HG02763 (cell line): ENCODE results near the gene UBE2QL1.

Experiments
- ATAC-seq: cut with Tn5 transposase; IDR thresholded peaks from one replicate; pipeline ENCODE4 v1.9.1; 2021; ENCODE audit warnings: mild to moderate bottlenecking, moderate library complexity; ENCODE audit not compliant: unreplicated experiment

UBE2QL1 gene, protein sequence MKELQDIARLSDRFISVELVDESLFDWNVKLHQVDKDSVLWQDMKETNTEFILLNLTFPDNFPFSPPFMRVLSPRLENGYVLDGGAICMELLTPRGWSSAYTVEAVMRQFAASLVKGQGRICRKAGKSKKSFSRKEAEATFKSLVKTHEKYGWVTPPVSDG

DNA sequence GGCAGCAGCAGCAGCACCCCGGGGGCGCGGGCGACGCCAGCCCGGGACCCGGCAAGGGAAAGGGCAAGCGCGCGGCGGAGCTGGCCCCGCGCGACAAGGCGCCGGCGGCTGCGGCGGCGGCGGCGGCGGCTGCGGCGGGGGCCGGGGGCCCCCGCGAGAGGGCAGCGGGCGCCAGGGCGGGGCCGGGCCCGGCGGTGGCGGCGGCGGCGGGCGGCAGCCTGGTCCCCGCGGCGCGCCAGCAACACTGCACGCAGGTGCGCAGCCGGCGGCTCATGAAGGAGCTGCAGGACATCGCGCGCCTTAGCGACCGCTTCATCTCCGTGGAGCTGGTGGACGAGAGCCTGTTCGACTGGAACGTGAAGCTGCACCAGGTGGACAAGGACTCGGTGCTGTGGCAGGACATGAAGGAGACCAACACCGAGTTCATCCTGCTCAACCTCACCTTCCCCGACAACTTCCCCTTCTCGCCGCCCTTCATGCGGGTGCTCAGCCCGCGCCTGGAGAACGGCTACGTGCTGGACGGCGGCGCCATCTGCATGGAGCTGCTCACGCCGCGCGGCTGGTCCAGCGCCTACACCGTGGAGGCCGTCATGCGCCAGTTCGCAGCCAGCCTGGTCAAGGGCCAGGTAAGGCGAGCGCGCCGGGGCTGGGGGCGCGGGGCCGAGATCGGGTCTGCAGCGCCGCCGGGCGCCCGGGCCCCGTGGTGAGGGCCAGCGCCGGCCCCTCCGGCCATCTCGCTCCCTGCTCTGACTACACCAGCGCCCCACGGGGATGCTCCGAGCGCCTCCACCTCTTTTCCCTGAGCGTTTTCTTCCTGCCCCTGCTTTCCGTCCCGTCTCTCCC is at the start of gene UBE2QL1:
UBE2QL1 (plus strand) TSS at position 238 of the 843 bp plus-strand sequence; CDS start at position 273, 35 bp downstream.
- ATAC-seq: peak; percentile 46

DNA sequence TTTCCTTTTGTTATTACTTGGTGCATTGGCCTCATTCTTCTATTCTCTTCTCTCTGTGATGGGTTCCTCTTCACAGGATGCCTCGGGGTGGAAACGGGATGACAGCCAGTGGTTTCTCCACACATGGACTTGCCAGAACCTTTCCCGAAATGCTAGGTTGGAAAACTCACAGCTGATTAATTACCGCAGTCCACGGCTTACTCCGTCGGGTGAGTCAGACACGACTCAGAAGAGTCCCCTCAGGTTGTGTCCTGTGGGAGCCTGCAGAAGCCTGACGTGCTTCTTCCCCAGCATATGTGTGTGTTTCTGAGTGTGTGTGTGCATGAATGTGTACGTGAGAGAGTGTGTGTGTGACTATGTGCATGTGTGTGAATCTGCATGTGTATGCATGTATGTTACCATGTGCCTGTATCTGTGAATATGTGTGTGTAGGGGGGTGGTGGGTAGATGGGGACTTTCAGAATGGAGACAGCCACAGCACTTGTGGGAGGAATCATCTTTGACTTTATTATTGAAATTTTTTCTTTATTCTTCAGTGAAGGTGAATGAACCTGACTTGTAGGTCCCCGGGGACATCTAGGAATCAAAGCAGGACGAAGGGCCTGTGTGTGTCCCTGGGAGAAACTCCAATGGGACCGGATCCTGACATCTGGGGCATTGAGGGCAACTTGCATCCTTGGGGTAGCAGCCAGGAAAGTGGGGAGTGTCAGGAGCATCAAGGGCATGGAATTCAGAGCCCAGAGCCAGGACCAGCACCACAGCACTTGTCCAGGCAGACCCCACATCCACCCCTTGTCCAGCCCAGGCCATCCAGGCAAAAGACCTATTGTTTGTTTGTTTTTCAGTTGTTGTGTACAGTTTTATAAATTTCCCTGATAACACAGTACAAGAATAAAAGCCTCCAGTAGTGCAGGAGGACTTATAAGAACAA is 48.4 kb upstream of the UBE2QL1 start:
- no peak for ATAC-seq

DNA sequence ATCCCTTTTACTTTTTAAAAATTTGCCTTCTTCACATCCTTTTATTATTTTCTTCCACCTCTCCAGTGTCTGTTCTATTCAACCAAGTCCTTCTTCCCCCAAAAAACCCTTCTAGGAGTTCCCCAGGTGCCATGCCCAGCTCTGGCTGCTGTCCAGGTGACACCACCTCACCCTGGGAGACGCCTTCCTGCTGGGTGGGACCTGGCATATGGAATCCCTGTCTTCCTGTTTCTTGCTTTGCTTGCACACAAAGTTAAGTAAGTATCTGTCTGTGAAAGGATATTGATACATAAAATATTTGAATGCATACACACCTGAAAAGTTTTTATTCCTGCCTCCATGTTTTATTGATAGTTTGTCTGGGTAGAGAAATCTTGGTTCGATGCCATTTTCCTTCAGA is 47.2 kb upstream of the UBE2QL1 start:
- ATAC-seq: no peak

DNA sequence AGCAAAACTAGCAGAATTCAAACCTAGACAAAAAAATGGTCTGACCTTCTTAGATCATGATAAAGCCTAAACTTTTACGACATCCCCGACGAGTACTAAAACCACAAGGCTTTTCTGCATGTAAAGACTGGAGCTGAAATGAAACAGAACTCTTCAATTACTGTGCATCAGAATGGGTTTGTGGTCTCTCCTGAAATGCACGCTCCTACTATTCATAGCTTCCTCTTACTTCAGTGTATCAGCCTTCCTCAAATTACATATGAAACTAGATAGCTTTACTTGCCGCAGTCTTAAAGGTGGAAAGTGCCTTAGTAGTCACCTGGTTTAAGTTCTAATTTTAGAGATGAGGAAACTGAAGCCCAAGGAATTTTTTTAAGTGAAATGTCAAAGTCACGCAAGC is 45.7 kb upstream of the UBE2QL1 start:
- ATAC-seq: no peak

DNA sequence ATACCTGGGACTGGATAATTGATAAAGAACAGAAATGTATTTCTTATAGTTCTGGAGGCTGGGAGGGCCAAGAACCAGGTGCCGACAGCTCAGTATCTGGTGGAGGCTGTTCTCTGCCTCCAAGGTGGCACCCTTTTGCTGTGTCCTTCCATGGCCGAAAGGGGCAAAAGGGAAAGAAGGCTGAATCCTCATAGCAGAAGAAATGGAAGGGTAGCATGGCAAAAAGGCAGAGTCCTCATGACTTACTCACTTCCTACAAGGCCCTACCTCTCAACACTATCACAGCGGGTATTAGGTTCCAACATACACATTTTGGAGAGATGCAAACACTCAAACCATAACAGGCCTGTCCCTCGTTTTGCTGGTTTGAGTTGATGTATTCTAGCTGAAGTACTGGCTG is 45.2 kb upstream of the UBE2QL1 start:
- ATAC-seq: no peak

DNA sequence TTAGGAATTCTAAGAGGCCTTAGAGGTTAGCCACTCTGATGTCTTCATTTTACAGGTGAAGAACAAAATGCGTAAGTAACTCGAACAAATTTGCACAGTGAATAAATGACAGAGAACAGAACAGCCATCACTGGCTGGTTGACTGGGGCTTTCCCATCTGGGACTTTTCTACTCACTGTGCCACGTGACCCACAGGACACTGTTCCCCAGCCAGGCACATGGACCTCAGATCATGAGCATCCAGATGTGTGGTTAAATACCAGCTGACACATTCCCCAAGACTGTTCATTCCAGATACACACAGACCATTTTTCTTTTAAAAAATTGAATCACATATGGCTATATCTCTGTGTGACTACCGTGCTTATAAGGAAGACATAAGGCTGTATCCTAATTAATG is 44.5 kb upstream of the UBE2QL1 start:
- ATAC-seq: no peak

DNA sequence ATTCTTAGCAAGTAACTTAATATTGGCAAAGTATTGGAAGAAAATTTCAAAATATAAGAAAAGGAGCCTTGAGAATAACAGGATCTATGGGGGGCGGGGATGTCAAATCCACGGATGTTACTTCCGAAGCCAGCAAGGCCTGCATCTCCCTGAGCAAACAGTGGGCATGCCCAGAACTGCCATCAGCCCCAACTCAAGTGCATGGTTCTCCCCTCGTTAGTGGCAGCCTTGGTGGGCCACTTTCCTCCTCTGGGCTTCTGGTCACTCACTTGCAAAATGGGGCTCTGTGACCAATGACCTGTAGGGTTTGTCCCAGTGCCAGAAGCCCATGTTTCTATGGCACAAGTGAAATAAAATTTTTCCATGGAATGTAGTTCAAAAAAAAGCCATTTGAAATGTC is 43.1 kb upstream of the UBE2QL1 start:
- no peak for ATAC-seq

DNA sequence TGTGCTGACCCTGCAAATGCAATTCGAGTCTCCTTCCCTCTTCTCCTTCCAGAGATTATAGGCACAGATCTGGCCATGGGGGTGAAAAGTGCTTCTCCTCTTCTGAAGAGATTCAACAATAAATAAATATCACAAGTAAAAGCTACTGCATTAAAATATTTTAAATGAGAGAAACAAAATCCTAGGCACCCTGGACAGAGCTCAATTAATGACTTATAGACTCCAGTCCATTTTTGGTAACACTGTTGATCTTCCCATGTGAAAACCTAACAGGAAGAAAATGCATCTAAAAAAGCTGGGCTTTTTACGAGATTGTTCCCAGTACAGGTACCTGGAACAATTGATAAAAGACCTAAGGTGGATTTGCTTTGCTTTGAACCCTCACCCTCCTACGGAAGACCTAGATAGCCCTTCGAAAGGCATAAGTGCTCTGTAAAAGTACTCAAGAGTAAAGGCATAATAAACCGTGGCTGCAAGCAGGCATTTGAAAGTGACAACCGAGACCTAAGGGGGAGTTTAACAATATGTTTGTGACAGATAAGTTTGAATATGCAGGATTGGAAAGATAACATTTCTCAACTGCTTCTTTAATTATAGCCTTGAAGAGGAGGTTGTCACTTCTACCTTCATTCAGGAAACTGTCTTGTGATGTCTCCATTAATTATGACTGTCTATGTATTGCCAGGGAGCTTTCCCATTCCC is 41.0 kb upstream of the UBE2QL1 start:
- ATAC-seq: no peak

DNA sequence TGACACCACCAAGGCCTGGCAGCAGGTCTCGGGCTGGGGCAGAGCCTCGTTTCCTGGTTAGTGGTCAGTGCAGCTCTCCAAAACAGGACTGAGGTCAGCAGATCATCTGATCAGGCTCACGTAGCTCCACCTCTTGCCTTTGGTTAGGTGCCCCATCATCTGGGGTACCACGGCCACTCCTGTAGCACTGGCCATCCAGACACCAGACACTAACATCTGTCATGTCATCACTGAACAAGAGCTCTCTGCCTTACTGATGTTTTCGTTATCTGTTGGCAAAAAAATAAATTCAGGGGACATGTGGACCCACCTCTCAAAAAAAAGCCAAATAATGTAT is 40.4 kb upstream of the UBE2QL1 start:
- no peak for ATAC-seq

DNA sequence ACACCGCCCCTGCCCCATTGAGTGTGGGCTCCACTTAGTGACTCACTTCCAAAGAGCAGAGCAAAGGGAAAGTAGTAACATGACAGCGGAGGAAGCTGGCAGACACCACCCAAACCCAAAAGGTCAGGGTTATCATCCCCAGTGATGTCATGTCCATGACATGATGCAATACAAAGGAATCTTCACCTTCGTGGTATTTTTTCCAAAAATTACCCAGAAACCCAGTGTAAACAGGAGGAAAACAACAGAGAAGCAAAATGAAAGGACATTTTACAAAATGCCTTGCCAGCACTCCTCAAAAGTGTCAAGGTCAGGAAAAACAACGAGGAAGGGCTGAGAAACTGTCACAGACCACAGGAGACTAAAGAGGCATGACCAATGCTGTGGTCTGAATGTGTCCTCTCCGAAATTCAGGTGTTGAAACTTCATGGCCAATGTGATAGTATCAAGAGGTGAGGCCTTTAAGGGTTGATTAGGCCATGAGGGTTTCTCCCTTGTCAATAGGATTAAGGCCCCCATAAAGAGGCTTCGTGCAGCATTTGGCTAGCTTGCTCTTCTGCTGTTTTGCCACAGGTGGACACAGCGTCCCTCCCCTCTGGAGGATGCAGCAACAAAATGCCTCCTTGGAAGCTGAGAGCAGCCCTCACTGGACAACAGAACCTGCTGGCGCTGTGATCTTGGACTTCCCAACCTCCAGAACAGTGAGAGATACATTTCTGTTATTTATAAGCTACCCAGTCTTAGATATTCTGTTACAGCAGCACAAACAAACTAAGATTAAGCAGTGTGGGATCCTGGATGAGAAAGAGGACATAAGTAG is 39.8 kb upstream of the UBE2QL1 start:
- ATAC-seq: no peak

DNA sequence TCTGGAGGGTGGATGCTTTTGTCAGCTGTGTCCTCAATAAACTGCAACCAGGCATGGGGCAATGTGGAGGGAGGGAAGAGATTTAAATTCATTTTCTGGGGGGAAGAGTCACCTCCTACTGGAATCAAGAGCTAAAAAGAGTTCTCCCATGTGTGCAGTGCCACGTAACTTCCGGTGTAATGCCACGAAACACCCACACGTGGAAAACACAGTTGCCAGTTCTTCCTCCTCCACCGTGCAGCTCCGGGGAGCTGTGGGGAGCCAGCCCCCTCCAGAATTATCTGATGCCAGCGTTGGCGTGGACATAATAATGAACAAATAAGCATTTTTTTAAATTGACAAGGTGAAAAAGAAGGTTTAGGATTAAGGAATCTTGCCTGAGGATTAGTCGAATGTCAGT is 38.2 kb upstream of the UBE2QL1 start:
- ATAC-seq: no peak

DNA sequence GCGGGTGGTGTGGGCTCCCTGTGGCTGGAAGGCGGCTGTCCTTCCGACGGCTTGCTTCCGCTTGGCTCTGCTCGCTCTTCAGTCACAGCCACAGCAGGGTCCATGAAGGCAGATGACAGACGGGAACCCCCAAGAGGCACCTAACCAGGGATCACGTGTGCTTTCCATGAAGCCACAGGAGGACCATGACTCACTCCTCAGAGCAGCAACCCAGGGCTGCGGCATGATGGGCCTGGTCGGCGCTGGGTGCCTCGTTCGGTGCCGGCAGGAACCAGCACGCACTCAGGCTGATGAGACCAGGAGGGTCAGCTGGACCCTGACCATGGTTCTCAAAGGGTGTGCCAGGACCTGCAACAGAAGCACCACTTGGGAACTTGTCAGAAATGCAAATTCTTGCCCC is 37.5 kb upstream of the UBE2QL1 start:
- ATAC-seq: no peak

DNA sequence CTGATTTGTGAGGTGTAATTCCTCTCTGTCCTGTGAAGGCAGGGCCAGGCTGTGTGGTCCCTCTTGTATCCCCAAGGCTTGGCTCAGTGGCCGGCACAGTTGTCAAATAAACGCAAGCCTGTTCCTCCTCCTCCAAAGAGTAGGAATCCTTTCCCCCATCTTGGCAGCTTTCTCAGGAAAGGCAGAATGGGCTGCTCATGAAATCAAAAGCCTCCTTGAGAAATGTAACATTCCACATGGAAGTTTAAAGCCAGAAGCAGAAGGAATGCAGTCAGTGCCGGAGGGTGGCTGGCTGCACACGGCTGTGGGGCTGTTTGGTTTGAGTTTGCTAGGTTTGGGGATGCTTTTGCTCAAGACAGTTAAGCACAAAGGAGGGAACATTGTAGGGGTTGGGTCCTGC is 35.8 kb upstream of the UBE2QL1 start:
- no peak for ATAC-seq

DNA sequence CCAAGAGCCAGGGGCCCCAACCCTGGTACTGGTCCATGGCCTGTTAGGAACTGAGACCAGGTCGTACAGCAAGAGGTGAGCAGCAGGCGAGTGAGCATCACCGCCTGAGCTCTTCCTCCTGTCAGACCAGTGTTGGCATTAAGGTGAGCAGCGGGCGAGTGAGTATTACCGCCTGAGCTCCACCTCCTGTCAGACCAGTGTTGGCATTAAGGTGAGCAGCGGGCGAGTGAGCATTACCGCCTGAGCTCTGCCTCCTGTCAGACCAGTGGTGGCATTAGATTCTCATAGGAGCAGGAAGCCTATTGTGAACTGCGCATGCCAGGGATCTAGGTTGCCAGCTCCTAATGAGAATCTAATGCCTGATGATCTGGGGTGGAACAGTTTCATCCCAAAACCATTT is 31.0 kb upstream of the UBE2QL1 start:
- no peak for ATAC-seq

DNA sequence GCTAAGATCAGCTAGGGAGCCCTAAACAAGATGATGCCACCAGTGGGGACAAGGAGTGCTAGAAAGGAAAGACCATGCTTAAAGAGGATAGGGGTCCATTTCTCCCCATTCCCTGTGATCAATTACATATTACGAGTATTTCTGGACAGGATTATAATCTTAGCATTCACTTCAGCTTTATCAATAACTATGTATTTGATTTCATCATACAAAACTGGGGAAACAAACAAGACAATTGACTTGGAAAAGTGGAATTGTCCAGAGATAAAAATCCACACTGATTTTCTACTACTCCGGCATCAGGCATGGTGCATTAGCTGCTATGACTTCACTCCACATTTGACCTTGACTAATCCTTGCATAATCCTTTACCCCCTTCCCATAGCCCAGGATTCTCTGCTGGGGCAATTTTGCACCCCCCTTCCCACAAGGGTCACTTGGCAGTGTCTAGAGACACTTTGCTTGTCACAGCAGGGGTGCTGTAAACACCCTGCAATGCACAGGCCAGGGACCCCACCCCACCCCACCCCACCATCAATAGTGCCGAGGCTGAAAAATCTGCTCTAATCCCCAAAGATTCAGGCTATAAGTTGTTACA is 29.9 kb upstream of the UBE2QL1 start:
- ATAC-seq: no peak

DNA sequence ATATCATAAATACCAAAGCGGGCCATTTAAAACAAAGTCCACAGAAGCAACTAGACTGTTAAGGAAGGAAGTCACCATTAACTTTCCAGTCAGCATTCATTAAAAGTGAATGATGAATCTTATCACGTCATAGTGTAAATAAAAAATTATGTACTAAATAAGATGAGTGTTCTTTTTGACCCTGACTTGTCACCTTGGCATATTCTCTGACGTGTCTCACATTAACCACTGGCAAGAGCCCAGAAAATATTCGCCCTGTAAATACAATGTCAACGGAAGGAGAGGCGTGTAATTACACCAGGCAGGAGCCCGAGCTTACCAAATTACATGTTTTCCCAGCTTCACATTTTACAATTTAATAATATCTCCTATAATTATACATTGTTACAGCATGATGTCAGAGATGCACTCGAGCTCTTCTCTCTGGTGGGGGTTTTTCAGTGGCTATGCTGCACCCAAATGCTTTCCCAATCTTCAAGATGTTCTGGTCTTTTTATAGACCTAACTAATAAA is 29.3 kb upstream of the UBE2QL1 start:
- ATAC-seq: no peak

DNA sequence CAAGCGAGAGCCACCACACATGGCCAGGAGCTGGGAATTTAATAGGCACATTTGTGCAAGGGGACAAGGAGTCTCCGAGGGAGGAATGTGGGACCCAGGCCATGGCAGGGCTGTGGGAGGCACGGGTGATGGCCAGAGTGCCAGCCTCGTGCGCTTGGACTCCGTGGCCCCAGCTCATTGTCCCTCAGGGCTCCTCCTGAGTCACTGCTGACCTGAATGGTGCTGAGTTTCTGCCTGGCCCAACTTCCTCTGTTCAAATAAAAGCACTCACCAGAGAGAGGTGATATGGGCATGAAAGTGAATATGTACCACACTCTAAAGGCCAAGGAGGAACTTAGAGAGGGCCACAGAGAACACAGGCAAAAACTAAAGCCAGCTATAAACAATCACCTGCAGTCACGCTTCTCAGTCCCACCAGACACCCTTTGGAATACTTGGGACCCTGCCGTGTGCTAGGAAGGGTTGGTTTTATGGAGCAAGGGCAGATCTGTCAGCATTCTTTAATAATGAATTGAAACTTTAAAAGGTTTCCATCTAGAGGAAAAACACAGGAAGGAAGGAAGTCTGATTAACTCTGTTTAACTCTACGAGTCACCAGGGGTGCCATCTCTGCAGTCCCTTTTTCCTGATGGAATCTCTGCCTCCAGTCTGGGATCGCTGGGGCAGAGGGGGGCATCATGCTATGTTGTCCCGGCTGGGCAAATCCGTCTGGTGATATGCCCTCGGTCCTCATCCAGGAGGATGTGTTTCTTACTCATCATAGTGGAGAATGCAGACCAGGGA is 25.1 kb upstream of the UBE2QL1 start:
- no peak for ATAC-seq

DNA sequence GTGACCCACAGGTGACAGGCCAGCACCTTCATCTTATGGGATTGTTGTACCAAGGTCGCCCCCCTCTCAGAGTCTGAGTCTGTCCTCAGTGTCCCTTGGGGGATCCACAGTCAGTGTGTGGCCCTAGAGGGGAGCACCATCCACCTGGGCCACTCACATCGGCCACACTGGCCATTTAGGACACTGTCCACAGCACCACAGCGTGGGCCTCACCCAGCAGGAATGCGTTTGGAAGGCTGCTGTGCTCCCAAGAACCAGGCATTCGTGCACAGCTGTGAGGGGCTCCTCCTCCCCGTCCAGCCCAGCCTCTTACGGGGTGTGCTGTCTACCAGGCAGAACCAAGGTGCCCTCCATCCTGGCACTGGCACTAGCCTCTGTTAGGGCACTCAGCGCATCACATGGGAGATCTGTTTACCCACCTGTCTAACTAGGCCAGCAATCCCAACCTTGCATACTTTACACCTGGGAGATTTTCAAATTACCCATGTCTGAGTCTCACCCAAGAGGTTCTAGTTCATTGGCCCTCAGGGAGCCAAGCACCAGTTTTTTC is 24.5 kb upstream of the UBE2QL1 start:
- no peak for ATAC-seq

DNA sequence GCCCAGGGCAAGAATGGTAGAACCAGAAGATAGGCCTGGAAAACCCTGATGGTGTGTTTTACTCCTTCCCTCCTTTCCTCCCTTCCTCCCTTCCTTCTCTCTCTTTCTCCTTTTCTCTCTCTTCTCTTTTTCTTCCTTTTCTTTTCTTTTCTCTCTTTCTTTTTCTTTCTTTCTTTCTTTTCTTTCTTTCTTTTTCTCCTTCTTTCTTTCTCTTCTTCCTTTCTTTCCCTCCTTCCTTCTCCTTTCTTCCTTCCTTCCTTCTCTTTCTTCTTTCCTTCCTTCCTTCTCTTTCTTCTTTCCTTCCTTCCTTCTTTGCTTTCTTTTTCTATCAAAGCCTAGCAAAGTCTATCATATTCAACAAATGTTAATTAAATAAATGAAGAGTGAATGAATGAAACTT is 24.0 kb upstream of the UBE2QL1 start:
- ATAC-seq: no peak
